Stimulated activated CD4-positive, alpha-beta T cell treated with anti-CD3 and anti-CD28 coated beads, TNF-alpha, amount 100 ng/mL, for 4 hours (primary cell): Measurements from ENCODE around the gene PERCC1.
"Not testable (repeated sequence)": the region's sequence is repeated elsewhere in the genome, so short reads cannot be mapped to it uniquely, and the experiment has no call there.

Experiments used
- DNase-seq, 3 experiments: peaks; one replicate each; pipeline ENCODE4 v3.0.0-alpha.2; 2020; ENCODE audit warnings: low read depth in 3 of 3

The PERCC1 gene

DNA sequence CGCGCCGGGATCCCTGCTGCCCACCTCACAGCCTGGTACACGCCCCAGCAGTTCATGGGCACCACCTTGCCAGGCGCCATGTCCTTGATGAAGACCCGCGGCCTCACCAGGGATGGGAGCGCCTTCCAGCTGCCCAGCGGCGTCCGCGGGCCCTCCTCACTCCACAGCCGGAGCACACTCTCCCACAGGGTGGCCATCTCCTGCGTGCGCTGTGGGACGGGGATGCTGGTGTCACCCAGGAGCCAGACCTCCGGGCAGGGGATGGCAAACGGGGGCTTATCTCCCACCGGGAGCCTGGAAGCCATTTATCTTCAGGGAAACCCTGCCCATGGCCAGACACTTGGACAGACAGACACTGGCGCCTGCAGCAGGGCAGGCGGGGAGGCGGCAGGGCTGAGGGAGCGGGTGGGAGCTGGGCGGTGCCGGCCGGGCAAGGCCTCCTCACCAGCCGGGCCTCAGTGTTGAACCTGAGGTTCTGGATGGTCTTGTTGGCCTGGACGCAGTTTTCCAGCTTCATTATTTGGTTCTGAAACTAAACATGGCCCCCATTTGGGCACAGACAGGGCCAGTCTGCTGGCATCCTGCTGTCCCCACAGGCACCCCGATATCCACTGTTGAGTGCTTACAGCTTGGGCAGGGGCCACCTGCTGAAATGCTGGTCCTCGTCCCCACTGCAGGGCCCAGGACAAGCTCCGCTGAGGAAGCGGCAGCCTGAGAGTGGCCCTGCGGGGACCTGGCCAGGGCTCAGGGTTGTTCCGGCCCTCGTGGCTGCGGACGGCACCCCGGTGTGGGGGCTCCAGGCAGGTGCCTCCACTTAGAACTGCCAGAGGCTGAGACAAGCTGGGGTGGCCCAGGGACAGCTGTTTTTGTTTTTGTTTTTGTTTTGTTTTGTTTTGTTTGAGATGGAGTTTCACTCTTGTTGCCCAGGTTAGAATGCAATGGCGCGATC lies 4.0 kb downstream of the PERCC1 start:
- no peak for DNase-seq

DNA sequence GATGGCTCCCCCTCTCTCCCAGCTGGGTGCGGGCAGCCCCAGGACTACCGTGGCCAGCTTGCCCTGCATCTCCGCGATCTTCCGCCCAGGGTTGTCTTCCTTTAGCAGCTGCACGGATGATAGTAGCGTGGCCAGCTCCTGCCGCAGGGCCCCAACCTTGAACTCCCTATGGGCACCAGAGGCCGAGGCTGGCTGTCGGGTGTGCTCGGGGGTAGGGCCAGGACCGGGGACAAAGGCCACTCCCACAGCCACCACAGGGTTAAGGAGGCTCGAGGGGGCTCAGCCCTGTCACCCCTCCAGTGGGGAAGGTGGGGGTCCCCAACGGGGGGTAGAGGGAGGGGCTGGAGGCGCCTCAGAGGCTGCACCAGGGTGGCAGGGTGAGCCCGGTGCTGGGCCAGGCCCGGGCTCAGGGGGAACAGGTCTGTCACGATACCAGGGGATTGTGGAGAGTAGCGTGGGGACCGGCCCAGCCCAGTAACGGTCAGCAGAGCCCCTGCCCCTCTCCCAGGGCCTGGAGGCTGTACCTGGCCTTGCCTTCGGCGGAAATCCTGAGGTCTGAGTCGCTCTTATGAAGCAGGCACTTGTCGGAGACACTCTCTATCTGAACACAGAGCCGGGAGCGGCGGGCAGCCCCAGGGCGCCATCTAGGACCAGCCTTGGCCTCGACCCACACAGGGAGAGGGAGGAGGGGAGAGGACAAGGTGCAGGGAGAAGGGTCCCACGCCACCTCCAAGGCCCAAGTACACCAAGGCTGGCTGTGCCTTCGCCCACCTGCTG lies 5.2 kb downstream of the PERCC1 start:
- DNase-seq = no peak

DNA sequence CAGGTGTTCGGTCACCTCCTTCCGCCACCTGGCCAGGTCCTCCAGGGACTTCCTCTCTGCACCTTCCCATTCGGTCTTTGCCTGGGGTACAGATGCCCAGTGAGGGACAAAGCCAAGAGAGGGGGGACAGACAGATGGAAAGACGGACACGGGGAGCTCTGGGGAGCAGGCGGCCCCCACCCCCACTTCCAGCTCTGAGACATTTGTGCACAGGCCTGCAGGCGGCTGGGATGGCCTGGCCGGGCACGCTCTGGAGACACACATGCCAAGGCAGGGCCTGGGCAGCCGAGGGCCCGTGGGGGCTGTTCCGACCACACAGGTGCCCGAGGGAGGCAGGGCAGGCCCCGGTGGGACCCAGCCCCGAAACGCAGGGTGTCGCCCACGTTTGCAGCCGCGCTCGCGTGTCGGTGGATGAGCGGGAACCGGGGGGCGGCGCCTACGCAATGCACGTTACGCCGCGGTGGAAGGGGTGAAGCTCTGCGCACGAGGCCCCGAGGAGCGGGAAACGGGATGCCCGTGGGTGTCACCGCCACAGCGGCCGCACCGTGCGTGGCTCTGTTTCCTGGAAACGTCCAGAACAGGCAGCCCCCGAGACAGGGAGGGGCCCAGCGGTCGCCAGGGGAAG lies 6.0 kb downstream of the PERCC1 start:
- no peak for DNase-seq

DNA sequence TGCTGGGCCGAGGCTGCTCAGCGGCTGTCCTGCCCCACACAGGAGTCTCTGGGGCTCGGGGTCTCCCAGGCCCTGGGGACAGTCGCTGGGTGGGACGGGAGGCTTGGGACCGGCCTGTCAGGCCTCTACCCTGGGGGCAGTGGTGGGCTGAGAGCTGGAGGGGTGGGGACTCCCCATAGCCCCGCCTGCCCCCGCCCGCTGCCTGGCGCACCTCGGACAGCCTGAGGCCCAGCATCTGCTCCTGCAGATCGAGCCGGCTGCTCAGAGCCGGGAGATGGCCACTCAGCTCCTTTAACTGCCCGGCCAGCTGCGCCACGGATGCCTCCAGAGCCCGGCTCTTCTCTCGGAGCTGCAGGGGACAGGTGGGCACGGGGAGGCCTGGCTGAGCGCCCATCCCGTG lies 6.7 kb downstream of the PERCC1 start:
- DNase-seq = no peak

DNA sequence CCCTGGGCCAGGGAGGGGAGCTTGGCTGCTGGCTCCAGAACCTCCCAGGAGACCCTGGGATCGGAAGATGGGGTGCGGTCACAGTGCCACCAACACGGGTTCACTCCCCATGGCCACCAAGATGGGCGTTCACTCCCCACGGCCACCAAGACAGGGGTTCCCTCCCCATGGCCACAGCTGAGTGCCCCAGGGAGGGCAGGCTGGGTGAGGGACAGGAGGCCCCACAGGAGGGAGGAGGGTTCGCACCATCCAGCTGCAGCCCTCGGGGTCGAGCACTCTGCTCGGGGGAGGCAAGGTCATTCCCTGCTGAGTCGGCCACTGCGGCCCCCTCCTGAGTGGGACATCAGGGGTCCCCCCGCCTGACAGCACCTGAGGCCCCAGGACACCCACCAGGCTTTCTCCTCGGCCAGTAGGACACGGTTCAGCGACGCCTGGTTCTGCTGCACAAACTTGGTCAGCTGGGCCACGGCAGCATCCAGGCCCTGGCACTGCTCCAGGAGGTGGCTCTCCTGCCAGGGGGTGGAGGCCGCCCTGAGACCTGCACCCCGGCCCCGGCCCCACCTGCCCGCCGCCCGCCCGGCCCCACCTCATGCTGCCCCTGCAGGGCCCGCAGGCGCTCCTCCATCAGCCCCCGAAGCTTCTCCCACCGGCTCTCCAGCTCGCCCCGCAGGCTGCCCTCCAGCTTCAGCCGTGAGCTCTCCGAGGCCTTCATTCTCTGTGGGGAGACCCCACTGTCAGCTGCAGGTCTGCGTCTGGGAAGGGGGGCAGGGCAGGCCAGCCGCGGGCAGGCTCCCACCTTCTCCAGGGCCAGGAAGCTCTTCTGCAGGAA lies 7.6 kb downstream of the PERCC1 start:
- no peak for DNase-seq

DNA sequence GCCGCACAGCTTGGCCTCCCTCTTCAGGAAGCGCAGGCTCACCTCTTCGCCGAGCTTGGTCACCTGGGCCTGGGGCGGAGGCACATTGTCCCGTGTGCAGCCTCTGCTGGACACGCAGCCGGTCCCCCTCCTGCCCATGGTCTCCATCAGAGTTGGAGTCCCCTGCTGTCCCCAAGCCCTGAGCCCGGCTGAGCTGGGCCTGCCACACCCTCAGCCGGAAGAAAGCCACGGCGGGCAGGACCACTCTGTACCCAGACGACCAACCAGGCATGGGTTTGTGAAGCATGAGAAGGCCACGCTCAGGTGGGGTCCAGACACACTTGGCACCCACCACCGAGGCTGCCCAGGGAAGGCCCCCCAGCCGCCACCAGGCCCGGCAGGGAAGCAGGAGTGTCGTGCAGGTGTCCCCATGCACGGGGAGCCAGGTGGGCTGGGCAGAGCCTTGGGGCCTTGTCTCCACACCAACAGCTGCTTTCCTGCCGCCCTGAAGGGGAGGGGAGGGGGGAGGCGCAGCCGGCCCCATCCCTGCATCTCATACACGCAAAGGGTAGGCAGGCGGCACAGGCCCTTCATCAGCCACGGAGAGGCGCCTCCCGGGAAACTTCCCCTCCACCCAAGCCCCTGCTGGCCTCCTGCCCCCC lies 8.3 kb downstream of the PERCC1 start:
- no peak for DNase-seq

DNA sequence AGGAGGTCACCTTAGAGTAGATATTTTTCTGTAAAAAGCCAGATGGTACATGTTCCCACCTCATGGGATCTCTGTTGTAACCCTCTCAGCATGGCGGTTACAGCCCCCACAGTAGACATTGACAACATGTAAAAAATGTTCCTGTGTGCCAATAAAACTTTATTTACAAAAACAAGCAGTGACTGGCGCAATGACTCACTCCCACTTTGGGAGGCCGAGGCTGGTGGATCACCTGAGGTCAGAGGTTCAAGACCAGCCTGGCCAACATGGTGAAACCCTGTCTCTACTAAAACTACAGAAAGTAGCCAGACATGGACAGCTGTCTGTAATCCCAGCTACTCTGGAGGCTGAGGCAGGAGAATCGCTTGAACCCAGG lies 8.8 kb downstream of the PERCC1 start:
- DNase-seq = not testable (repeated sequence)

DNA sequence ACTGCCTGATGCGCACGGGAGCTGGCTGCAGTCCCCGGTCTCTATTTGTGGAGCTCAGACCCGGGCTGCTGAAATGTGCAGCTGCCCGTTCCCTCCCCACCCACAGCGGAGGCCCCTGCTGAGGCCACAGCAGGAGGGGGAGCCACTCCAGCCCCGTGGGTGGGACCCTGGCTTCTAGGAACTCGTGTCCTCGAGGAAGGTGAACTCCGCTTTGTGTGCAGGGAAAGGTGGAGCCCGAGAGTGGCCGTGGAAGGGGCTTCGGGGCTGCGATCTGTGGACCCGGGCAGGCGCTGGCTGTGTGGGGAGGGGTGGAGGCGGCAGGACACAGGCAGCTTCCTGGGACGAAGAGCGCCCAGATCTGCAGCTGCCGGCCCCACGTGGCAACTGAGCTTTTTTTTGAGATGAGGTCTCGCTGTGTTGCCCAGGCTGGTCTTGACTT lies 10.5 kb downstream of the PERCC1 start:
- no peak for DNase-seq

DNA sequence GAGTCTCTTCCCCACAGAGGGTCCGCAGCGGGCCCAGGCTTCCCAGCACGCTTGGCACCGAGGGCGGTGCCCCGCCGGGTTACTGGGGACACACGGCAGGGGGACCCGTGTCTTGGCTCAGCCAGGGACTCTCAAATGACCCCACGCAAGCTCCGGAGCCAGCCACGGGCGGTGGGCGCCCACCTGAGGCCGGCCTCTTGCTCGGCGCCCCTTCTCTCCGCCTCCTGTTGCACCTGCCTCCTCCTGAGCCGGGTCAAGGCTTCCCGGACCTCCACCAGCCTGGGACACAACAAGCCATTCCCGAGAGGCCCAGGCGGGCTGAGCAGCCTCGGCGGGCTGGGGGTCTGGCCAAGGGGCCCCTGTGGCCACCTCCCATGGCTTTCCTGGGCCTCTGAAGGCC lies 11.8 kb downstream of the PERCC1 start:
- no peak for DNase-seq

DNA sequence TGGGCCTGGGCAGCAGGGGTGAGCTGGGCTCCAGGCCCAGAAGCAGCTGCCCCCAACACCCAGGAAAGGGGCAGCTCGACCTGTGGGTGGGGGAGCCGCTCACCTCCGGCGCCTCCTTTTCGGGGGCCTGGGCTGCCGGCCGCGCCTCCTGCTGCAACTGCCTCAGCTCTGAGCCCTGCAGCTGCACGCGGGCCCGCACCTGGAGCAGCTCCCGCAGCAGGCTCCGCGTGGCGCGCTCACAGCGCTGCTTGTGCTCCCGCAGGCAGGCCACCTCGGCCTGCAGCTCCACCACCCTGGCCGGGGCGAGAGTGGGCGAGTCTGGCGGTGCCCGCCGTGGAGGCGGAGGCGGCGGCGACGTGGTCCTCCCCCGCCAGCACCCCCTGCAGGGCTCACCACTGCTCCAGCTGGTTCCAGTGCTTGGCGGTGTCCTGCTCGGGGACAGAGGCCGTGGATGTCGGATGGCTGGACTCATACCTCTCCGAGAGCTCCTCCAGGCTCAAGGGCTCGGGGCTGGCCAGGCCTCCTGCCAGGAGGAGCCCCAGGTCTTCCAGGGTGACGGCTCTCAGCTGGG lies 12.6 kb downstream of the PERCC1 start:
- no peak for DNase-seq

DNA sequence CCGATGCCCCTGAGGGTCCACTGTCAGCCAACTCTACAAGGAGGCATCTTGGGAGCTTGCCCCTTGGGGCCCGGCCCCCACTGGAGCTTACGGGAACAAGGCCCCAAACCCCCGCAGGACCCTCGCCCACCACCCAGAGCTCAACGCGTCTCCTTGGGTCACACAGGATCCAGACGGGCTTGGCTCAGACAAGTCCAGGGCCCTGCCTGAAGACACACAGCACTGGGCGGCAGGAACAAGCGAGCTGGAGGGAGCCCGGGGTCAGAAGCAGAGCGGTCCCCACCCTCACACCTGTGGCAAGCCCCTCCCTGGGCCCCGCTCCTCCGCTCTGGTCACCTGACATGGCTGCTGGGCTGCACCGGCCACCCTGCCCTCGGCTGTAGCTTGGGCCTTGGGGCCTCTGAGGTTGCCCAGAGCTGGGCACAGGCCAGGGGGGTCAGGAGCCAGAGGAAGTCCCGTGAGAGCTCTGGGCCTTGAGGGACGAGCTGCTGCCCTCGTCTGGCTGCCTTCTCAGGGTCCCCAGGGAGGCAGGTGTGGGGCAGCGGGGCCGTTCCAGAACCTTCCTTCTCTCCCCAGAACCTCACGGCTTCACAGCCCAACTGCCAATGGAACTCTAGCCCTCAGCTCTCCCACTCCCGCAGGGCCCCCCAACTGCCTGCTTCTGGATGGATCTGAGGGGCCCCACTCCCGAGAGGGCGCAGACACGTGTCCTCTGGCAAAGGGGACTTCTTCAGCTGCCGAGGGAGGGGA lies 13.3 kb downstream of the PERCC1 start, which contains the start of gene CCDC154:
TSS of gene CCDC154 (minus strand) at position 577 of the 750 bp plus-strand sequence. CDS start at position 343, 234 bp downstream.
- no peak for DNase-seq

DNA sequence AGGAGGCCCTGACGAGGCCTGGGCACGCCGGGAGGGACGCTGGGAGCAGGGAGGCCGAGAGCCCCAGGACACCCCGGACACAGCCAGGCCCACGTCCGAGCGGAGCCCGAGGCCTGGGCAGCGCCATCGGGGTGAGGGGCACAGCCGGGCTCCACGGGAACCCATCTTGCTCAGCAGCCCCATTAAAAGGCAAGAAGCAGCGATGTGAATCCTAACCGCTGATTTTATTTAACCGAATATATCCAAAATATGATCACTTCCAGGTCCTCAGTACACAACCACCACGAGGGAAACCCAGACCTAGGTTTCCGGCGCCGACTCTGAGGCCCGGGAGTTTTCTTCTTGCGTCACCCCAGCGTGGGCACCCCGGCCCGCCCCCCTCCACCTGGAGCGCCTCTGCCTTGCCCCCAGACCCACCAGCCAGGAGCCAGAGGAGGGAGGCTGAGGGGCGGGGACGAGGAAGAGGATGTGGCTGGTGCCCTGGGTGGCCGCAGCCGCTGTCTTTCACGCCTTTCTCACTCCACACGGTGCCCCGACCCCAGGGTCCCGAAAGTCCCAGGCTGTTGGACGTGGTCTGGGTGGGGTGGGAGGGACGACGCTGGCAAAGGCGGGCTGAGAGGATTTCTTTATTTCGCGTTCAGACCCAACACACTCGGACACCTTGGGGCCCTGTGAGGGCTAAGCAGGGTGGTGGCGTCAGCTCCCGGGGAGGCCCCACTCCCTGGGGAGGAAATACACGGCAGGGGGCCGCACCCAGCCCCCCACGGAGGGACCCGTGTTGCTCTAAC lies 14.0 kb downstream of the PERCC1 start:
- DNase-seq = no peak

DNA sequence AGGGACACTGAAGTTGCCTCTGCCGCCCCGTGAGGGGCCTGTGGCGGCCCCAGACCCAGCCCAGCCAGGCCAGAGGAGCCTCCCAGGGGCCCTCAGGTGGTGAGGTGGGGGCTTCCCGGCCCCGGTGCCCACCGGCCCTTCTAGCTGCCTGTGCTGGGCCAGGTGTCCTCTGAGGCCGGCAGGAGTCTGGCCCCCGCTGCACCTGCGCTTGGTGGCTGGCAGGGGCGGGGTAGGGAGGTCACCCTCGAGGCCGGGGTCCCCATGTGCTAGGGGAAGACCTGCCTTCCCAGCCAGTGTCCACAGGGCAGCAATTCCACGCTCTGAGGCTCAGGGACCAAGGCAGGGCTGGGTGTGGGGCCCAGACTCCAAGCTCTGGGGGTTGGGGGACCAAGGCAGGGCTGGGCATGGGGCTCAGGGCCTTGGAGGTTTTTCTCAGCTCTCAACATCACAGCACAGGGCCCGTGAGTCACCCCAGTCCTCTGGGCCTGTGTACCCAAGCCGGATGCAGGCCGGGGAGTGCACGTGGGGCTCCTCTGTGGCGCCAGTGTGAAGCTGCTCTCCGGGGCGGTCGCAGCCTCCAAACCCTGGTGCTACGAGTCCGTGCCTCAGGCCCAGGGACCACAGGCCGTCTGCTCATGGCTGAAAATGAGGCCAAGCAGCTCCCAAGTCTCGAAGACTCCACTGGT lies 14.8 kb downstream of the PERCC1 start:
- DNase-seq = no peak

DNA sequence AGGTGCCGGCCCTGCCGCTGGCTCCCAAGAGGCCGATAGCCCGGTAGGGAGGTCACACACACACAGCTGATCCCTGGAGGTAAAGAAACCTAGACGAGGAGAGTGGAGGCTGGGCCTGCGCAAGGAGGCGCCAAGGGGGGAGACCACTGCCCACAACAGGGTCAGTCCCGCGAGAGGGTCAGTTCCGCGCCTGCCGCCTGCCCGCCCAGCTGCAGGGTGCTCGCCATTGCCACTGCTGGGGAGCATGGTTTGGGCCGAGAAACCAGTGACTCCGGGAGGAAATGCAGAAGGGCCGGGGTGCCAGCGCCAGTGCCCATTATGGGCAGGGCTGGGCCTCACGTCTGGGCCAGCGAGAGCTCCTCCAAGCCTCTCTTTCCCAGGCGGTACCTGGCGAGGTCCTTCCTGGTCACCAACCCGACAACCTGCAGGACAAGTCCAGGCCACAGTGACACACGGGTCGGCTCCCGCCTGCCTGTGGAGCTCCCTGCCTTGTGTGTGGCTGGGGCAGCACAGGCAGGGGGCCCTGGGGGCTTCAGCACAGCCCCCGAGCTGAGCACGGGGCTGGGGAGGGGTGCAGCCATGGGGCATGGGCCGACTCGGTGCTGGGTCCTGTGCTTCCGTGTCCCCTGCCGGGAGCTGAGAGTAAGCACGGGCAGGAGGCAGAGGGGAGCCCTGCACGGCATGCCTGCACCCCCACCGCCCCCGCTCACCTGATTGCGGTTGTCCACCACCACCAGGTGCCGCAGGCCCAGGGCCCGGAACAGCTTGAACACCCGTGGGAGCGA lies 15.6 kb downstream of the PERCC1 start:
- no peak for DNase-seq

DNA sequence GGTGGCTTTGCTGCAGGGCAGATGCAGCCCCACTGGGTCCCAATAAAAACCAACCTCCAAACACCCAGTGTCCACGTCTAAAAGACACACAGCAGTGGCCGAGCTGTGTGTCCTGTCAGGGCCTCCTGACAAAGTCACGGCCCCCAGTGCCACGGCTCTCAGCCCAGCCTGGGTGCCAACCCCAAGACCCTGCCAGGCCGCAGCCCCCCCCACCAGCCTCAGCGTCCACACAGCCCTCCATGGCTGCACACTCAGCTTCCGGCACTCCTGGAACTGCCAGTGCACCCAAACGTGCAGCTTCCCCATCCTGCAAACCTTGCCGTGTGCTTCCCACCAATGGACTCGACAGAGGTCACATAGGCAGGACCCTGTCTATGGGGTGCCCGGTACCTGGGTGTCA lies 17.1 kb downstream of the PERCC1 start:
- DNase-seq = no peak

DNA sequence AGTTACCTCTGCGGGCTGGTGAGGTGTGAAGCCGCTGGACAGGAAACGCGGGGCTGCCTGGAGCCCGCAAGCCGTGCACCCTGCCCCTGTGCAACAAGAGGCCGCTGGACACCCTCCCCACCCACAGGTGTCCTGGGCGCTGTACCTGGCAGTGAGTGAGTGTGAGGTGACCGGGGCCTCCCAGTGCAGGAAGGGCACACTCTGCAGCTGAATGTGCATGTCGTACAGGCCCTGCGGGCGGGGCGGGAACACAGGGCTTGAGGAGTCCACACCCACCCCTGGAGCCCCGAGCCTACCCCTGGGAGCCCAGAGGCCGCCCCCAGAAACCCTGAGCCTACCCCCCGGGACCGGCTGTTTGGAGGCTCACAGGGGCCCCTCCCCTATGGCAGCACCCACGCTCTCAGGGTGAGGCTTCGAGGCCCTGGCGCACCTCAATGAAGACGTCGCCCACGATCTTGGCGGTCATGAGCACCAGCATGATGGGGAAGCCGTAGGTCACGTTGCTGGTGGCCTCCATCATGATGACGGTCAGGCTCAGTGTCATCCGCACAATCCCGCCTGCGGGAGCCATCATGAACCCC lies 17.7 kb downstream of the PERCC1 start:
- DNase-seq = no peak

DNA sequence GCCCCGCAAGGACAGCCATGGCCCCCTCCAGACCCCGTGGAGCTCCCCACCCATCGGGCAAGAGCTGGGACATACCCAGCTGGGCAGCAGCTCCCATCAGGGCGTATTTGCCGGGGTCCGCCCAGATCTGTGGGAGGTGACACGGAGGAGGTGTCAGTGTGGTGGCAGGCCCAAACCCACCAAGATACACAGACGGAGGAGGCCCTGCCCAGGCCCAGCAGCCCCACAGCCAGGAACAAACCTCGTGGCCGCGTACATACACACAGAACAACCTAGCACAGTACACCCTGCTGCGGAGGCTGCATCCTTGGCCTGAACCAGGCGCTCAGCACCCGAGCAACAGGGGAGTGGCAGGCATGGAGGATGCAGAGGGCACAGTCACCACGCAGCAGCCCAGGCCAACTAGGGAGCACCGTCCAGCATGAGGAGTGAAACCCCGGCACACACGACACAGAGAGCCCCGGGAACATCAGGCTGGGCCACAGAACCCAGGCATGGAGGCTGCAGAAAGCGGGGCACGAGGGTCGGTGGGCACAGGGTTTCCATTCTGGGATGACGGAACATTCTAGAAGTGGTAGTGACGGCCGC lies 18.4 kb downstream of the PERCC1 start:
- no peak for DNase-seq
